ENCODE data around the gene OTX2.

The OTX2 gene

GRCh38 chr14:56805201-56805991 is 4.9 kb downstream of the OTX2 start:
- Histone ChIP-seq H4K20me1 (ENCODE audit: insufficient read depth, low read length, poor library complexity, severe bottlenecking) (no peaks in the 10 kb centered on the region), H3K36me3 (ENCODE audit: insufficient read depth, low read length) (no peaks in the 10 kb centered on the region), H3K9ac (ENCODE audit: low read depth, low read length, poor library complexity, severe bottlenecking) (no peak overlapping the region), H3K27me3 (ENCODE audit: insufficient read depth, low read length, poor library complexity, severe bottlenecking) (no peaks in the 10 kb centered on the region), H3K9me3 (ENCODE audit: insufficient read depth, low read depth, low read length) (no peaks in the 10 kb centered on the region), H3K4me2 (ENCODE audit: low read depth, low read length, poor library complexity, severe bottlenecking) (no peak overlapping the region), H3K4me3 (ENCODE audit: low read length, poor library complexity, severe bottlenecking) (no peak overlapping the region), H3K4me1 (ENCODE audit: insufficient read depth, low read length, poor library complexity, severe bottlenecking) (no peaks in the 10 kb centered on the region), H3K9me2 (replicated peaks; ENCODE audit: low read depth, low read length) (no peaks in the 10 kb centered on the region), H3F3A (ENCODE audit: low read depth) (no peaks in the 10 kb centered on the region), H3K79me2 (ENCODE audit: insufficient read depth, low read length) (no peaks in the 10 kb centered on the region), H2AFZ (ENCODE audit: low read length) (no peak overlapping the region)
- TF ChIP-seq CTCF (conservative IDR thresholded peaks at IDR 0.05; ENCODE audit: low read length) = no peak
- no peak for TF ChIP-seq EZH2phosphoT487 (IDR thresholded peaks at IDR 0.05; ENCODE audit: borderline replicate concordance)

GRCh38 chr14:56803816-56804535 is 6.3 kb downstream of the OTX2 start:
- no peaks in the 10 kb centered on the region for H3K27me3 ChIP-seq (ENCODE audit: insufficient read depth, low read length, poor library complexity, severe bottlenecking)
- TF ChIP-seq CTCF (conservative IDR thresholded peaks at IDR 0.05; ENCODE audit: low read length) = no peak
- TF ChIP-seq EZH2phosphoT487 (IDR thresholded peaks at IDR 0.05; ENCODE audit: borderline replicate concordance) = no peak
- H3K9ac ChIP-seq (ENCODE audit: low read depth, low read length, poor library complexity, severe bottlenecking) = no peak overlapping the region

GRCh38 chr14:56801920-56802319 is 8.4 kb downstream of the OTX2 start:
- Histone ChIP-seq H3K79me2 (ENCODE audit: insufficient read depth, low read length) (no peaks in the 10 kb centered on the region), H3K27me3 (ENCODE audit: insufficient read depth, low read length, poor library complexity, severe bottlenecking) (no peaks in the 10 kb centered on the region), H3K36me3 (ENCODE audit: insufficient read depth, low read length) (no peaks in the 10 kb centered on the region), H3K9me2 (replicated peaks; ENCODE audit: low read depth, low read length) (no peaks in the 10 kb centered on the region), H3K4me2 (ENCODE audit: low read depth, low read length, poor library complexity, severe bottlenecking) (no peak overlapping the region), H3K4me3 (ENCODE audit: low read length, poor library complexity, severe bottlenecking) (no peak overlapping the region), H3F3A (ENCODE audit: low read depth) (no peaks in the 10 kb centered on the region), H3K9ac (ENCODE audit: low read depth, low read length, poor library complexity, severe bottlenecking) (no peak overlapping the region), H3K4me1 (ENCODE audit: insufficient read depth, low read length, poor library complexity, severe bottlenecking) (no peaks in the 10 kb centered on the region), H4K20me1 (ENCODE audit: insufficient read depth, low read length, poor library complexity, severe bottlenecking) (no peaks in the 10 kb centered on the region), H3K9me3 (ENCODE audit: insufficient read depth, low read depth, low read length) (no peaks in the 10 kb centered on the region), H2AFZ (ENCODE audit: low read length) (no peak overlapping the region)
- TF ChIP-seq EZH2phosphoT487 (IDR thresholded peaks at IDR 0.05; ENCODE audit: borderline replicate concordance) = no peak
- no peak for TF ChIP-seq CTCF (conservative IDR thresholded peaks at IDR 0.05; ENCODE audit: low read length)

More at GRCh38 chr14:56803816-56804535, 6.3 kb downstream of the OTX2 start:
- Histone ChIP-seq H3K36me3 (ENCODE audit: insufficient read depth, low read length) (no peaks in the 10 kb centered on the region), H3K9me3 (ENCODE audit: insufficient read depth, low read depth, low read length) (no peaks in the 10 kb centered on the region), H3K4me3 (ENCODE audit: low read length, poor library complexity, severe bottlenecking) (no peak overlapping the region), H3K4me2 (ENCODE audit: low read depth, low read length, poor library complexity, severe bottlenecking) (no peak overlapping the region), H3F3A (ENCODE audit: low read depth) (no peaks in the 10 kb centered on the region), H3K9me2 (replicated peaks; ENCODE audit: low read depth, low read length) (no peaks in the 10 kb centered on the region), H2AFZ (ENCODE audit: low read length) (no peak overlapping the region), H3K79me2 (ENCODE audit: insufficient read depth, low read length) (no peaks in the 10 kb centered on the region), H4K20me1 (ENCODE audit: insufficient read depth, low read length, poor library complexity, severe bottlenecking) (no peaks in the 10 kb centered on the region), H3K4me1 (ENCODE audit: insufficient read depth, low read length, poor library complexity, severe bottlenecking) (no peaks in the 10 kb centered on the region)

All from Loucy (cell line).